CD14-positive monocyte (primary cell): ENCODE measurements around the gene CASP4. TPM values are rescaled to one million over a fixed set of nuclear protein-coding genes. Genes with fewer than 3 reads are reported as not detected.

Source experiments
- DNase-seq, 3 donors: peaks; one replicate each; pipeline ENCODE4 v3.0.0-alpha.2; 2011 to 2022
- H2AFZ ChIP-seq: 2 replicates; pipeline ENCODE4 v1.6.0; 2012; ENCODE audit warnings: mild to moderate bottlenecking, low read depth, low read length, inconsistent platforms; ENCODE audit not compliant: insufficient read depth, poor library complexity, severe bottlenecking
- H3K27ac ChIP-seq, 2 donors: 1 replicate in 1 of 2; 2 replicates in 1 of 2; pipeline ENCODE4 v1.5.1; 2012 to 2013; ENCODE audit warnings: low read length in 2 of 2, control low read depth in 1 of 2, inconsistent platforms in 1 of 2, low read depth in 1 of 2, mild to moderate bottlenecking in 1 of 2
- H3K27me3 ChIP-seq, 2 donors: one replicate each; pipeline versions ENCODE4 v1.6.0 to v1.6.1; 2011 to 2013; ENCODE audit warnings: low read length in 2 of 2; ENCODE audit not compliant: control insufficient read depth in 2 of 2, insufficient read depth in 2 of 2
- H3K36me3 ChIP-seq, 2 donors: replicated peaks in 1 of 2; 1 replicate in 1 of 2; 2 replicates in 1 of 2; pipeline versions ENCODE4 v1.5.1 to v1.6.1; 2012 to 2013; ENCODE audit warnings: low read length in 2 of 2, control low read depth in 1 of 2, inconsistent platforms in 1 of 2, mild to moderate bottlenecking in 1 of 2; ENCODE audit not compliant: insufficient read depth in 2 of 2, control insufficient read depth in 1 of 2
- H3K4me1 ChIP-seq, 2 donors: 1 replicate in 1 of 2; 2 replicates in 1 of 2; pipeline versions ENCODE4 v1.5.1 to v1.6.1; 2012 to 2013; ENCODE audit warnings: low read length in 2 of 2, control low read depth in 1 of 2, inconsistent platforms in 1 of 2, mild to moderate bottlenecking in 1 of 2, moderate library complexity in 1 of 2; ENCODE audit not compliant: insufficient read depth in 2 of 2, control insufficient read depth in 1 of 2
- H3K4me2 ChIP-seq: replicated peaks from 2 replicates; pipeline ENCODE3; 2012; ENCODE audit warnings: low read length, moderate library complexity, mild to moderate bottlenecking; ENCODE audit not compliant: poor library complexity, severe bottlenecking; ENCODE audit errors: extremely low read depth
- H3K4me3 ChIP-seq, 3 experiments: fragments of 200-600 bp in 1 of 3; sonication (generic) in 1 of 3; replicated peaks in 1 of 3; 1 replicate in 2 of 3; 2 replicates in 1 of 3; pipeline ENCODE4 v1.5.1; 2011 to 2013; ENCODE audit warnings: low read length in 3 of 3, mild to moderate bottlenecking in 3 of 3, control low read depth in 2 of 3, low read depth in 2 of 3, inconsistent platforms in 1 of 3, moderate library complexity in 1 of 3
- H3K79me2 ChIP-seq: 2 replicates; pipeline ENCODE4 v1.6.0; 2012; ENCODE audit warnings: mild to moderate bottlenecking, control low read depth, inconsistent platforms, low read length, moderate library complexity; ENCODE audit not compliant: insufficient read depth
- H3K9ac ChIP-seq: 2 replicates; pipeline ENCODE4 v1.6.0; 2017; ENCODE audit warnings: low read length, mild to moderate bottlenecking; ENCODE audit not compliant: insufficient read depth, poor library complexity, severe bottlenecking
- H3K9me3 ChIP-seq, 2 donors: replicated peaks in 1 of 2; 1 replicate in 1 of 2; 2 replicates in 1 of 2; pipeline versions ENCODE4 v1.5.1 to v1.6.1; 2012 to 2013; ENCODE audit warnings: low read length in 2 of 2, control low read depth in 1 of 2; ENCODE audit not compliant: control insufficient read depth in 1 of 2, insufficient read depth in 1 of 2
- H4K20me1 ChIP-seq: 2 replicates; pipeline ENCODE4 v1.6.0; 2012; ENCODE audit warnings: mild to moderate bottlenecking, low read length, control low read depth, moderate library complexity; ENCODE audit not compliant: insufficient read depth
- H3K27ac Mint-ChIP-seq, 7 donors: one replicate each; pipeline ENCODE4 v1.8.0; 2020; ENCODE audit warnings: mild to moderate bottlenecking in 7 of 7, mixed read lengths in 7 of 7, moderate library complexity in 6 of 7, inconsistent platforms in 2 of 7
- H3K27me3 Mint-ChIP-seq, 3 donors: one replicate each; pipeline ENCODE4 v1.8.0; 2021 to 2022; ENCODE audit warnings: low read depth in 3 of 3, mild to moderate bottlenecking in 3 of 3, mixed read lengths in 3 of 3, moderate library complexity in 3 of 3, inconsistent platforms in 1 of 3
- H3K36me3 Mint-ChIP-seq, 2 donors: one replicate each; pipeline ENCODE4 v1.8.0; 2020; ENCODE audit warnings: mixed read lengths in 2 of 2, inconsistent platforms in 1 of 2, mild to moderate bottlenecking in 1 of 2
- H3K4me1 Mint-ChIP-seq: one replicate; pipeline ENCODE4 v1.8.0; 2020; ENCODE audit warnings: mild to moderate bottlenecking, mixed read lengths
- H3K4me3 Mint-ChIP-seq, 2 donors: one replicate each; pipeline ENCODE4 v1.8.0; 2020; ENCODE audit warnings: mild to moderate bottlenecking in 2 of 2, mixed read lengths in 2 of 2, moderate library complexity in 1 of 2
- H3K9me3 Mint-ChIP-seq, 7 donors: one replicate each; pipeline ENCODE4 v1.8.0; 2020 to 2022; ENCODE audit warnings: mixed read lengths in 7 of 7, mild to moderate bottlenecking in 6 of 7, moderate library complexity in 6 of 7, inconsistent platforms in 2 of 7
- WGBS: methylation state at CpG from one replicate; pipeline ENCODE4 v1.1.5; 2013; ENCODE audit warnings: missing lambda C conversion rate; ENCODE audit not compliant: insufficient coverage; 5-methylcytosine and 5-hydroxymethylcytosine counted together
- intact Hi-C, 2 donors: fragments of 100-400 bp; cut with micrococcal nuclease; formaldehyde crosslinking; loops; one replicate each; pipeline versions ENCODE4 v1.15.0 to v1.15.1; 2023
- polyA plus RNA-seq, 3 donors: library from polyadenylated mRNA; depleted of rRNA in 1 of 3; unstranded in 2 of 3; stranded (reverse) in 1 of 3; fragments of 300-500 nt in 2 of 3; fragments of >200 nt in 1 of 3; fragmentation: Illumina TruSeq in 2 of 3; gene quantifications; 1 replicate in 2 of 3; 2 replicates in 1 of 3; pipeline ENCODE4 v1.2.3, GENCODE V29; 2012 to 2021
- TF ChIP-seq, protein P1 (sequence below): fragments of 200-600 bp; IDR thresholded peaks from one replicate; pipeline ENCODE4 v1.8.0; 2022; ENCODE audit warnings: antibody characterized with exemption, mild to moderate bottlenecking

The CASP4 gene
- polyA plus RNA-seq, 3 donors = 148 to 213 (median 163) TPM

DNA sequence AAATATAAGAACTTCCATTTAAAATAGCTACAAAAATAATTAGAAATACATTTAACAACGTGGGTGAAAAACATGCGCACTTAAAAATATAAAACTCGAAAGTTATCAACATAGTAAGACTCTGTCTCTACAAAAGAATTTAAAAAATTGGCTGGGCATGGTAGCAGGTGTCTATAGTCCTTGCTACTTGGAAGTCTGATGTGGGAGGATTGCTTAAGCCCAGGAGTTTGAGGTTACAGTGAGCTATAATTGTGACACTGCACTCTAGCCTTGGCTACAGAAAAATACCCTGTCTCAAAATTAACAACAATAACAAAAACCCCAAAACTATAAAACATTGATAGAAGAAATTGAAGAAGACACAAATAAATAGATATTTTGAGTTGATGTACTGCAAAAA is 56.3 kb downstream of the CASP4 start:
- no peaks in the 10 kb centered on the region for H4K20me1 ChIP-seq
- no peak overlapping the region for H3K9ac ChIP-seq
- no peaks in the 10 kb centered on the region for H3K36me3 Mint-ChIP-seq
- no CpG with 5 or more reads among the region's 3 CpGs for WGBS
- H3K4me3 ChIP-seq = no peak overlapping the region
- H3K79me2 ChIP-seq = no peaks in the 10 kb centered on the region
- H3K36me3 ChIP-seq = no peaks in the 10 kb centered on the region
- intact Hi-C loops = no loop called here
- no peaks in the 10 kb centered on the region for H3K9me3 ChIP-seq
- no peak overlapping the region for H3K27ac Mint-ChIP-seq
- no peak overlapping the region for H3K27ac ChIP-seq
- no peak overlapping the region for H2AFZ ChIP-seq
- H3K4me1 ChIP-seq = no peaks in the 10 kb centered on the region
- no peak overlapping the region for H3K4me2 ChIP-seq
- H3K9me3 Mint-ChIP-seq = peaks cover 0 to 1% (median 0%) of the 10 kb centered on the region in 7 donors
- H3K27me3 Mint-ChIP-seq = peaks cover 0 to 1% (median 0%) of the 10 kb centered on the region in 3 donors
- H3K4me1 Mint-ChIP-seq = peaks cover 2% of the 10 kb centered on the region
- DNase-seq = no peak
- H3K4me3 Mint-ChIP-seq = no peak overlapping the region
- no peaks in the 10 kb centered on the region for H3K27me3 ChIP-seq
- TF ChIP-seq, protein P1, sequence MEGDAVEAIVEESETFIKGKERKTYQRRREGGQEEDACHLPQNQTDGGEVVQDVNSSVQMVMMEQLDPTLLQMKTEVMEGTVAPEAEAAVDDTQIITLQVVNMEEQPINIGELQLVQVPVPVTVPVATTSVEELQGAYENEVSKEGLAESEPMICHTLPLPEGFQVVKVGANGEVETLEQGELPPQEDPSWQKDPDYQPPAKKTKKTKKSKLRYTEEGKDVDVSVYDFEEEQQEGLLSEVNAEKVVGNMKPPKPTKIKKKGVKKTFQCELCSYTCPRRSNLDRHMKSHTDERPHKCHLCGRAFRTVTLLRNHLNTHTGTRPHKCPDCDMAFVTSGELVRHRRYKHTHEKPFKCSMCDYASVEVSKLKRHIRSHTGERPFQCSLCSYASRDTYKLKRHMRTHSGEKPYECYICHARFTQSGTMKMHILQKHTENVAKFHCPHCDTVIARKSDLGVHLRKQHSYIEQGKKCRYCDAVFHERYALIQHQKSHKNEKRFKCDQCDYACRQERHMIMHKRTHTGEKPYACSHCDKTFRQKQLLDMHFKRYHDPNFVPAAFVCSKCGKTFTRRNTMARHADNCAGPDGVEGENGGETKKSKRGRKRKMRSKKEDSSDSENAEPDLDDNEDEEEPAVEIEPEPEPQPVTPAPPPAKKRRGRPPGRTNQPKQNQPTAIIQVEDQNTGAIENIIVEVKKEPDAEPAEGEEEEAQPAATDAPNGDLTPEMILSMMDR = no peak

DNA sequence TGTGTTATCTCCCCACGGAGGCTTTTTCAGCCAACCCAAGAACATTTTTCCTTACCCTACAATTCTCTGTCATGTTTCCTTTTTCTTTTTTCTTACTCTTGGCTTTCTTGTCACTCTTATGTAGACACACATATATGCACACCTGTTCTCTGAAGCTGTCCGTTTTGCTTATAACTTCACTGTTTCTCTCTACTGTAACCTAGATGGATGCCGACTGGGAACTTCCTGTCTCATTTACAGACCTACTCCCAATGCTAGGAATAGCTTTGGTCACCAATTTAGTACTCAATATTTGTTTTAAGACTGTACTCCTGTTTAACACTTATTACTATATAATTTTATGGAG is 60.2 kb downstream of the CASP4 start:
- Histone ChIP-seq H3K36me3 (no peaks in the 10 kb centered on the region), H2AFZ (no peak overlapping the region), H3K9ac (no peak overlapping the region), H3K79me2 (no peaks in the 10 kb centered on the region), H3K27me3 (no peaks in the 10 kb centered on the region), H3K4me2 (no peak overlapping the region), H4K20me1 (no peaks in the 10 kb centered on the region), H3K4me3 (no peak overlapping the region), H3K4me1 (no peaks in the 10 kb centered on the region), H3K27ac (no peak overlapping the region), H3K9me3 (no peaks in the 10 kb centered on the region)
- Mint-ChIP-seq H3K27me3 (peaks cover 0 to 1% (median 0%) of the 10 kb centered on the region in 3 donors), H3K9me3 (peaks cover 0 to 2% (median 1%) of the 10 kb centered on the region in 7 donors), H3K36me3 (no peaks in the 10 kb centered on the region), H3K27ac (no peak overlapping the region), H3K4me3 (no peak overlapping the region), H3K4me1 (peaks cover 2% of the 10 kb centered on the region)
- 90% methylated on average over 1 of the region's 3 CpGs for WGBS
- intact Hi-C loops = no loop called here
- TF ChIP-seq, protein P1 = no peak
- DNase-seq = no peak
